OCI-LY3 (cell line): Measurements from ENCODE around the gene ADRA2B.
"Not testable (repeated sequence)": the region's sequence is repeated elsewhere in the genome, so short reads cannot be mapped to it uniquely, and the experiment has no call there.

ENCODE experiments used
- H2AFZ ChIP-seq: fragments of 200-600, 300-600 bp; shearing (Covaris generic); 2 replicates; pipeline ENCODE4 v1.6.0; 2014; ENCODE audit warnings: antibody characterized with exemption, low read depth, low read length
- H3K27ac ChIP-seq: fragments of 200-600, 300-600 bp; sonication (generic); 2 replicates; pipeline ENCODE4 v1.5.1; 2014; ENCODE audit warnings: mild to moderate bottlenecking, low read length, moderate library complexity, mixed read lengths
- H3K27me3 ChIP-seq: fragments of 200-600, 300-600 bp; sonication (generic); 2 replicates; pipeline ENCODE4 v1.6.1; 2014; ENCODE audit warnings: low read depth, low read length, mixed read lengths
- H3K36me3 ChIP-seq: fragments of 200-600, 300-600 bp; sonication (generic); replicated peaks from 2 replicates; pipeline ENCODE3; 2014; ENCODE audit warnings: low read depth, low read length, mixed read lengths
- H3K4me1 ChIP-seq: fragments of 300-600, 200-600 bp; sonication (generic); 2 replicates; pipeline ENCODE4 v1.6.1; 2014; ENCODE audit warnings: low read length, mixed read lengths
- H3K4me2 ChIP-seq: fragments of 200-600, 300-600 bp; sonication (generic); 2 replicates; pipeline ENCODE4 v1.6.1; 2014; ENCODE audit warnings: low read length, mixed read lengths
- H3K4me3 ChIP-seq: fragments of 300-600, 200-600 bp; sonication (generic); 2 replicates; pipeline ENCODE4 v1.5.1; 2014; ENCODE audit warnings: antibody characterized with exemption, mild to moderate bottlenecking, low read length, moderate library complexity
- H3K79me2 ChIP-seq: fragments of 300-600, 200-600 bp; shearing (Covaris generic); 2 replicates; pipeline ENCODE4 v1.6.1; 2014; ENCODE audit warnings: mild to moderate bottlenecking, low read length, mixed read lengths
- H3K9ac ChIP-seq: fragments of 300-600, 200-600 bp; shearing (Covaris generic); 2 replicates; pipeline ENCODE4 v1.6.0; 2014; ENCODE audit warnings: mild to moderate bottlenecking, low read length, moderate library complexity
- H3K9me3 ChIP-seq: fragments of 200-600, 300-600 bp; shearing (Covaris generic); 2 replicates; pipeline ENCODE4 v1.6.1; 2014; ENCODE audit warnings: low read length, mixed read lengths; ENCODE audit not compliant: insufficient read depth
- H4K20me1 ChIP-seq: fragments of 200-600, 300-600 bp; sonication (generic); 2 replicates; pipeline ENCODE4 v1.6.1; 2016; ENCODE audit warnings: low read length, mixed read lengths; ENCODE audit not compliant: insufficient read depth
- EZH2phosphoT487 ChIP-seq: fragments of 200-600 bp; shearing (Covaris generic); IDR thresholded peaks from 2 replicates; pipeline ENCODE4 v1.6.1; 2018; ENCODE audit warnings: antibody characterized with exemption, mixed run types, low read depth
- TF ChIP-seq, protein P1 (sequence below): fragments of 200-600, 300-600 bp; sonication (generic); IDR thresholded peaks from 2 replicates; pipeline ENCODE4 v1.5.1; 2014; ENCODE audit warnings: antibody characterized with exemption, low read length, low read depth

ADRA2B gene

GRCh38 chr2:96075199-96075771 is 41.1 kb downstream of the ADRA2B start:
- TF ChIP-seq, protein P1, sequence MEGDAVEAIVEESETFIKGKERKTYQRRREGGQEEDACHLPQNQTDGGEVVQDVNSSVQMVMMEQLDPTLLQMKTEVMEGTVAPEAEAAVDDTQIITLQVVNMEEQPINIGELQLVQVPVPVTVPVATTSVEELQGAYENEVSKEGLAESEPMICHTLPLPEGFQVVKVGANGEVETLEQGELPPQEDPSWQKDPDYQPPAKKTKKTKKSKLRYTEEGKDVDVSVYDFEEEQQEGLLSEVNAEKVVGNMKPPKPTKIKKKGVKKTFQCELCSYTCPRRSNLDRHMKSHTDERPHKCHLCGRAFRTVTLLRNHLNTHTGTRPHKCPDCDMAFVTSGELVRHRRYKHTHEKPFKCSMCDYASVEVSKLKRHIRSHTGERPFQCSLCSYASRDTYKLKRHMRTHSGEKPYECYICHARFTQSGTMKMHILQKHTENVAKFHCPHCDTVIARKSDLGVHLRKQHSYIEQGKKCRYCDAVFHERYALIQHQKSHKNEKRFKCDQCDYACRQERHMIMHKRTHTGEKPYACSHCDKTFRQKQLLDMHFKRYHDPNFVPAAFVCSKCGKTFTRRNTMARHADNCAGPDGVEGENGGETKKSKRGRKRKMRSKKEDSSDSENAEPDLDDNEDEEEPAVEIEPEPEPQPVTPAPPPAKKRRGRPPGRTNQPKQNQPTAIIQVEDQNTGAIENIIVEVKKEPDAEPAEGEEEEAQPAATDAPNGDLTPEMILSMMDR, result no peak
- no peak for TF ChIP-seq EZH2phosphoT487
- no peaks in the 10 kb centered on the region for H3K79me2 ChIP-seq
- no peak overlapping the region for H3K4me2 ChIP-seq
- H3K4me3 ChIP-seq, result no peak overlapping the region
- no peak overlapping the region for H3K27ac ChIP-seq
- H3K9ac ChIP-seq, result no peak overlapping the region
- no peaks in the 10 kb centered on the region for H3K36me3 ChIP-seq
- no peaks in the 10 kb centered on the region for H4K20me1 ChIP-seq
- 0 out of 2 replicates have a peak, but pooled peaks cover 5% of the 10 kb centered on the region for H3K27me3 ChIP-seq
- no peaks in the 10 kb centered on the region for H3K9me3 ChIP-seq
- no peaks in the 10 kb centered on the region for H3K4me1 ChIP-seq
- no peak overlapping the region for H2AFZ ChIP-seq

DNA sequence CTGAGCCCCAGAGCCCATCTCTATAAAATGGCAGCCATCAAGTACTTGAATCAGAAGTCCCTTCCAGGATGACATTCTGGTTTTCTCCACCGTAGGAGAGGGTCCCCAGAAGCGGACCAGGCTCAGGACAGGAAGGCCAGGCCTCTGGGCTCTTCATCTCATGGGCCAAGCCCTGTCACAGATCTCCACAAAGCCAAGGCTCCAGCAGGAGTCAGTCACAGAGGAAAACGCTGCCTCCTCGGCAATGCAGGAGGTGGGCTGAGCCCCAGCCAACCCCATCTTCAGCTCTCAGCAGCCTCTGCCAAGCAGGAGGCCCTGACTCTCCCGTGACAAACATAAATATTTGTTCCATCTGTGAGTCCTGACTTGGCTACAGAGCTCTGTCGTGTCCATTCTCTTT is 42.2 kb downstream of the ADRA2B start:
- Histone ChIP-seq H3K9ac (no peak overlapping the region), H3K36me3 (no peaks in the 10 kb centered on the region), H3K27me3 (0 out of 2 replicates have a peak, but pooled peaks cover 5% of the 10 kb centered on the region), H3K9me3 (no peaks in the 10 kb centered on the region), H4K20me1 (no peaks in the 10 kb centered on the region), H2AFZ (no peak overlapping the region), H3K4me1 (no peaks in the 10 kb centered on the region), H3K79me2 (no peaks in the 10 kb centered on the region), H3K27ac (no peak overlapping the region), H3K4me2 (no peak overlapping the region), H3K4me3 (no peak overlapping the region)
- no peak for TF ChIP-seq EZH2phosphoT487
- TF ChIP-seq, protein P1, result no peak

- no peaks in the 10 kb centered on the region for H4K20me1 ChIP-seq
- no peaks in the 10 kb centered on the region for H3K4me1 ChIP-seq
- no peak overlapping the region for H3K9ac ChIP-seq
- no peak overlapping the region for H2AFZ ChIP-seq
- 0 out of 2 replicates have a peak, but pooled peaks cover 5% of the 10 kb centered on the region for H3K27me3 ChIP-seq
- H3K79me2 ChIP-seq, result no peaks in the 10 kb centered on the region
- H3K9me3 ChIP-seq, result no peaks in the 10 kb centered on the region
- H3K36me3 ChIP-seq, result no peaks in the 10 kb centered on the region
- H3K4me3 ChIP-seq, result no peak overlapping the region
- H3K27ac ChIP-seq, result no peak overlapping the region
- no peak overlapping the region for H3K4me2 ChIP-seq
- TF ChIP-seq, protein P1, result no peak
- no peak for TF ChIP-seq EZH2phosphoT487
Observed at GRCh38 chr2:96073170-96073775, 43.1 kb downstream of the ADRA2B start.

DNA sequence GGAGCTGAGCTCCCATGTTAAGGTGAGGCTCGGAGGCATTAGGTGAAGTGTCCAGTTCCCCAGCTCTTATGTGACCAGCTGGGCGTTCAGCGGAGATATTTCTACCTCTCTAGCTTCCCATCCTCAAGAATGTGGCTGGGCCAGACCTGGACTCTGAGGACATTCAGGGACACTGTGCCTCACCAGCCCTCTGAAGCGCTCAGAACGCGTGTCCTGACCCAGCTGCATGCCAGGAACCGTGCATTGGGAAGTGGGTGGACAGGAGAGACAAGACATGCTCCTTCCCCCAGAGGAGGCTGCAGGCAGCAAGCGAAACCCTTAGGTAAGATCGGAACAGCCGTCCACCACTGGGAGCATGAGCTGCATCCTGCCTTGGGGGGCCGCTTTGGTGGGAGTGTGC is 43.6 kb downstream of the ADRA2B start:
- Histone ChIP-seq H4K20me1 (no peaks in the 10 kb centered on the region), H3K36me3 (no peaks in the 10 kb centered on the region), H3K9me3 (no peaks in the 10 kb centered on the region), H2AFZ (no peak overlapping the region), H3K4me2 (no peak overlapping the region), H3K9ac (no peak overlapping the region), H3K4me1 (no peaks in the 10 kb centered on the region), H3K27me3 (0 out of 2 replicates have a peak, but pooled peaks cover 5% of the 10 kb centered on the region), H3K4me3 (no peak overlapping the region), H3K27ac (no peak overlapping the region), H3K79me2 (no peaks in the 10 kb centered on the region)
- no peak for TF ChIP-seq EZH2phosphoT487
- TF ChIP-seq, protein P1, result no peak

GRCh38 chr2:96071977-96072491 is 44.3 kb downstream of the ADRA2B start:
- H2AFZ ChIP-seq, H4K20me1 ChIP-seq, H3K4me1 ChIP-seq, H3K27me3 ChIP-seq, H3K79me2 ChIP-seq, H3K9ac ChIP-seq, H3K27ac ChIP-seq, H3K4me2 ChIP-seq, H3K36me3 ChIP-seq, H3K9me3 ChIP-seq, H3K4me3 ChIP-seq: not testable (repeated sequence)

DNA sequence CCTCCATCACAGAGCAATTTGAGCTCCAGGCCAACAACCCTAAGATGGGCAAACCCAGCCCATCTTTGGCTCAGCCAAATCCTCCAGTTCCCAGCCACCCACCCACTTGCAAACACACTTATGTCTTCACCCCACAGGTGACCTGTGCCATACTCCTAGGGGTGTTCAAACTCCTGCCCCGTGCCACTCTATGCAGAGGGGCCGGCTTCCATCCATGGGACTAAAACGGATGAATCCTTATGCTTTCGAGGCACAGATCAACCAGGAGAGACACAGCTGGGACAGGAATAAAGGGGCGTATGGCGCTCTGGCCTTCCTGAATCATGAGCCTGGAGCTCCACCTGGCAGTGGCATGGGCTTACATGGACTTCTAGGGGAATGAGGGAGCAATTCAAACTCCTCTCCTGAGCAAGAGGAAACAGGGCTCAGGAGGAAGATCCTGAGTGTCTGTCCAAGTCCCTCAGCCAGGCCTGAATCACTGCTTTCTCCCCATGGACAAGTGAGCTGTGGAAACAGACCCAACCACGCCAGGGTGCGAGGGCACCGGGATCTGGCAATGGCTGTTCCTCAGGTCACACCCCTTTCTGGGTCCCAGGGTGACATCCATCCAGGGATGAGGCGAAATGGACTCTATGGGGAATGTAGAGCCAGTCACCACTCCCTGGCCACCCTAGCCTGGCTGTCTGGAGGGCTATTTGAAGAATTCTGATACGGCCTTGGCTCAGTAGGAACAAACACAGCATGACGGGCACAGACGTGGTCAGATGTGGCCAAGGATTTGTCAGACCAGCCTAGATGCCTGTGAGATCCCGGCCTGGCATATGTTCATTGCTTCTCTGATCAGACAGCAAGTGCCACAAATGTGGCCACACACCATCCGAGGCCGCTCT is 45.0 kb downstream of the ADRA2B start:
- H3K4me3 ChIP-seq, H3K27me3 ChIP-seq, H3K9ac ChIP-seq, H3K27ac ChIP-seq, H3K79me2 ChIP-seq, H3K4me1 ChIP-seq, H3K9me3 ChIP-seq, H4K20me1 ChIP-seq, H2AFZ ChIP-seq, H3K4me2 ChIP-seq, H3K36me3 ChIP-seq: not testable (repeated sequence)
